NCI-H2029 treated with DMSO at 0.1 percent for 48 hours (cell line): ENCODE results near the gene CARD14.
"Not testable (repeated sequence)": the region's sequence is repeated elsewhere in the genome, so short reads cannot be mapped to it uniquely, and the experiment has no call there.

ENCODE experiments used
- DNase-seq: peaks from one replicate; lab custom pipeline; 2025; lab: John Stamatoyannopoulos, UW

The CARD14 gene

DNA sequence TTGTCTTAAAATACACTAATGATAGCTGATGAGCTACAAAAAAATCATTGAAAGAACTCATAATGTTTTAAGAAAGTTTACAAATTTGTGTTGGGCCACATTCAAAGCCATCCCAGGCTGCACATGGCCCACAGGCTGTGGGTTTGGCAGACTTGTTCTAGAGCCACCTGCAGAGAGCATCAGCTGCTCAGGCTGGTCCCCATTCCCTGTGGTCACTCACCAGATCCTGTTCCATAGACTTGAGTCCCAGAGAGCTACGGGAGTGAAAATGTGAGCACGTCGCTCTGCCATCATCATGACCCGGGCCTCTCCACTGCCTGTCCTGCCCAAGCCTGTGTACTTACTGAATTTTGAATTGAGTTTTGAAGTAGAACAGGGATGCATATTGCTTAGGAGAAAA lies 57.3 kb downstream of the CARD14 start:
- DNase-seq = no peak

DNA sequence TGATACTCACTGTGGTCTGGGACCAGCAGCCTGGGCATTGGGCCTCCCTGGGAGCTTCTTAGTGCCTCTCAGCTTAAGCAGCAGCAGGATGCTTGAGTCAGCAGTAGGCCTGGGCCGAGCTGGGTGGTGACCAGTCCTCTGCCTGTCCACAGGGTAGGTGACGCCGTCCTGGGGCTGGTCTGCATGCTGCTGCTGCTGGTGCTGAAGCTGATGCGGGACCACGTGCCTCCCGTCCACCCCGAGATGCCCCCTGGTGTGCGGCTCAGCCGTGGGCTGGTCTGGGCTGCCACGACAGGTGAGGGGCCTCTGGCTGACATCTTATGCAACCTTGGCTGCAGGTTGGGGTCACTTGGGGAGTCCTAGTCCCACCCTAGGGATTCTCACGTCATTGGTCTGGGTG lies 57.8 kb downstream of the CARD14 start:
- no peak for DNase-seq

DNA sequence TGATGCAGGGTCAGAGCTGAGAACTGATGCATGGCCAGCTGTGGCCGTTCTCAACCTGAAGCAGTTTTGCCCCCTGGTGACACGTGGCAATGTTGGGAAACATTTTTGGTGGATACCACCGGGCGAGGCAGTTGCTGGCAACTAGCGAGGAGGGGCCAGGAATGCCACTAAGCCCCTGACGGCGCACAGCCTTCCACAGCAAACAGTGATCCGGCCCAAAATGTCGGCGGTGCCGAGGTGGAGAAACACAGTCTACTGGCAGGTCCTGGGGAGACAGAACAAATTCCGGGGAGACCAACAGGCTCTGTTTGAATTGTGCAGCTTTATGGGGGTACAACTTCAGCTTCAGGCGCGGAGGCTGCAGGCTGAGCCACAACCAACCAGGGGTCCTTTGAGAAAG lies 58.6 kb downstream of the CARD14 start:
- DNase-seq = no peak

DNA sequence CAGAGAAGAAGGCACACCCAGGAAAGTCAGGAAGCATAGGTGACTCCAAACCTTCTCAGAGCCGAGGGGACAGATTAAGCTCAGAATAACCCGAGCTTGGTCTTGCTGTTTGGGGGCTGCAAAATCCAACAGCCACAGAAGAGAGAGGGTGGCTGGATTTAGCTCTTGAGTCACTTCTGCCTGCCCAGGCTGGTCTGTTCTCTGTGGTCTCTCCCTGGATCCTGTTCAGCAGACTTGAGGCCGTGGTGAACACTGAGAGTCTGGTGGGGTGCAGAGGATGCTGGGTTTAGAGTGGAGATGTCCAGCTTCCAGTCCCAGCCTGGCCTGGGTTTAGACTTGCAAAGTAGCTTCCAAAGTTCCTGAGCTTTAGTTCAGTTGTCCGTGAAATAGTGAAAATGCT lies 59.2 kb downstream of the CARD14 start:
- DNase-seq = no peak

DNA sequence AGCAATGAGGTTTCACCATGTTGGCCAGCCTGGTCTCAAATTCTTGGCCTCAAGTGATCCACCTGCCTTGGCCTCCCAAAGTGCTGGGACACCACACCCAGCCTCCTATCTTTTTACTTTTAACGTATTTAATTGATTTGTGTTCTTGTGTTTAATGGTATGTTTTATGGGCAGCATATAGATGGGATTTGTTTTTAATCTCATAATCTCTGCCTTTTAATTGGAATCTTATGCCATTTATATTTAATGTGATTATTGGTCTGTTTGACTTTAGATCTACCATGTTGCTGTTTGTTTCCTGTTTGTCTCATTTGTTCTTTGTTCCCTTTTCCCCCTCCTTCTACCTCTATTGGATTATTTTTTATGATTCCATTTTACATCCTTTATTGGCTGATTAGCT lies 62.6 kb downstream of the CARD14 start:
- no peak for DNase-seq

DNA sequence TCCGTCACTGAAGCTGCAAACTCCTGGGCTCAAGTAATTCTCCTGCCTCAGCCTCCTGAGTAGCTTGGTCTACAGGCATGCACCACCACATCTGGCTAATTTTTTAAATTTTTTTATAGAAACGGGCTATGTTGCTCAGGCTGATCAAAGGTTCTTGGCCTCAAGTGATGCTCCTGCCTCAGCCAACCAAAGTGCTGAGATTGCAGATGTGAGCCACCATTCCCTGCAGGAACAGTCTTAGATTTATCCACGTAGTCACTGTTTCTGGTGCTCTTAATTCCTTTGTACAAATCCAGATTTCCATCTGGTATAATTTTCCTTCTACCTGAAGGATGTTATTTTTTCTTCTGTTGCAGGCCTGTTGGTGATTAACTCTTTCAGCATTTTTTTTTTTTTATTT lies 63.4 kb downstream of the CARD14 start:
- DNase-seq = no peak

DNA sequence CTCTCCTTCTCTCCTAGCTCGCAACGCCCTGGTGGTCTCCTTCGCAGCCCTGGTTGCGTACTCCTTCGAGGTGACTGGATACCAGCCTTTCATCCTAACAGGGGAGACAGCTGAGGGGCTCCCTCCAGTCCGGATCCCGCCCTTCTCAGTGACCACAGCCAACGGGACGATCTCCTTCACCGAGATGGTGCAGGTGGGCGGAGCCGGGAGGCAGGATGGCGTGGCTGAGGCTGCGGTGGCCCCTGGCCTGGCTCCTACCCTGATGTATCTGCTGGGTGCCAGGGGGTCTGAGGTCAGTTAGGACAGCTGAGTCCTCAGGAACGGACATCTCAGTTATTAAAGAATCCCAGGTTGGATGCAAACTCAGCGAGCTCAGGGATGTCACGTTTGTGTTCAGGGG lies 67.1 kb downstream of the CARD14 start:
- no peak for DNase-seq

DNA sequence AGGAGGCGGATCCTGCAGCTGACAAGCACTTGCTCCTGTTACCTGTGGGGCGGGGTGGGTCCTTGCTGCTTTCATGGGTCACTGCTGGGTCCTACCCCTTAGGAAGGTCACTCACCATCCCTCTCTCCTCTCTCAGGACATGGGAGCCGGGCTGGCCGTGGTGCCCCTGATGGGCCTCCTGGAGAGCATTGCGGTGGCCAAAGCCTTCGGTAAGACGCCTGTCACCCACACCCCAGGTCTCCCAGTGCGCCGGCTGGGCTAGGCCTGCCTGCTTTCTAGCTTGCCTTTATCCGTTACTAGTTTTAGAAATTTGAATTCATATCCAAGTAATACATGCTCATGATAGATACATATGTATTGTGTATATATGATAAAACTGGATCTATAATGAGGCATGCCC lies 67.6 kb downstream of the CARD14 start:
- DNase-seq = no peak

DNA sequence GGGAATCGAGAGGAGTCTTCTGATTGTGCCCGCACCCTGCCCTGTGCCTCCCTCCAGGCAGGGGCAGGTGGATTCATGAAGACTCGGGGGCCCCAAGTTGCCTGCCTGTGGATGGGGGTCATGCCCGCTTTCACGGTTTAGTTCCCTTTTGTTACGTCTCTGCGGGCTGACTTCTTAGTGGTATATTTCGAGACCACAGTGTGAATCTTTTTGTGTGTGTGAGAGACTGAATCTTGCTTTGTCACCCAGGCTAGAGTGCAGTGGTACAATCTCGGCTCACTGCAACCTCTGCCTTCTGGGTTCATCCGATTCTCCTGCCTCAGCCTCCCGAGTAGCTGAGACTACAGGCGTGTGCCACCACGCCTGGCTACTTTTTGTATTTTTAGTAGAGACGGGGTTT lies 72.7 kb downstream of the CARD14 start:
- no peak for DNase-seq

DNA sequence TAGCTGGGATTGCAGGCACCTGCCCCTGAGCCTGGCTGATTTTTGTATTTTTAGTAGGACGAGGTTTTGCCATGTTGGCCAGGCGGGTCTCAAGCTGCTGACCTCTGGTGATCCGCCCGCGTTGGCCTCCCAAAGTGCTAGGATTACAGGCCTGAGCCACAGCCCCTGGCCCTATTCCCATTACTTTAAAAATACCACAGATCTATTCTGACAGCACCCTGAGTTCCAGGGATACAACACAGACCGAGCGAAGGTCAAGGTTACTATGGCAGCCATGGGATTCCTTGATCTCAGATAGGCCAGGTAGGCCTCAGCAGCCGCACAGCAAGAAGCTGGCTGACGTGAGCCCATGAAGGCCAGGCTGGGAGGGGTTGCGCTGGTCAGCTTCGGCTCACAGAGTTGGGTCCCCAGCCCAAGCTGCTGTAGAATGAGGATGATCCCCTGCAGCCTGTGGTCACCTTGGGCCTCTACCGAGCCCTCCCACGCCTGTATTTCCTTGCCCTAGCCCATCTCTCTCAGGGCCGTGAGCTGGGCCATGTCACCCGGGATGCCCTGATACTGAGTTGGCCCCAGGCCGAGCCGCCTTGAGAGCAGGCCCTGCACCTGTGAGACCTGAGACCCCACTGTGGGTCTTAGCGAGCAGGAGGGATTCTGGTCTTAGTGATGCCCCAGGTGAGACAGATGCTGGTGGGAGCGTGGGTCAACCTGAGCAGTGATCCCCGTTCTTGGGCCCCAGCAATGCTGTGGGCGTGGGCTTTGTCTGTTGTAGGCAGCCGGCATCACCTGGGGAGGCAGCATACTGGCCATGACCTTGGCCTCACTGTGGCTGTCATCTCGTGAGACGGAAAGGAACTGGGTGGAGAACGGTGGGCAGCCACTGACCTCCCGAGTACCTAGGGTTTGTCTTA lies 74.0 kb downstream of the CARD14 start:
- DNase-seq = no peak

DNA sequence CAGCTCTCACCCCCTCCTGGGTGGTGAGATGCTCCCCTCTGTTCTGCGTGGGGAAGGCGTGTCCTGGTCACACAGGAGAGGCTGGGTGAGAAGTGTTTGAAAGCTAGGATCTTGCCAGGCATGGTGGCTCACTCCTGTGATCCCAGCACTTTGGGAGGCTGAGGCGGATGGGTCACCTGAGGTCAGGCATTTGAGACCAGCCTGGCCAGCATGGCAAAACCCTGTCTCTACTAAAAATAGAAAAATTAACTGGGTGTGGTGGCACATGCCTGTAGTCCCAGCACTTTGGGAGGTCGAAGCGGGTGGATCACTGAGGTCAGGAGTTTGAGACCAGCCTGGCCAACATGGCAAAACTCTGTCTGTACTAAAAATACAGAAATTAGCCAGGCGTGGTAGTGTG lies 74.6 kb downstream of the CARD14 start:
- DNase-seq = not testable (repeated sequence)

DNA sequence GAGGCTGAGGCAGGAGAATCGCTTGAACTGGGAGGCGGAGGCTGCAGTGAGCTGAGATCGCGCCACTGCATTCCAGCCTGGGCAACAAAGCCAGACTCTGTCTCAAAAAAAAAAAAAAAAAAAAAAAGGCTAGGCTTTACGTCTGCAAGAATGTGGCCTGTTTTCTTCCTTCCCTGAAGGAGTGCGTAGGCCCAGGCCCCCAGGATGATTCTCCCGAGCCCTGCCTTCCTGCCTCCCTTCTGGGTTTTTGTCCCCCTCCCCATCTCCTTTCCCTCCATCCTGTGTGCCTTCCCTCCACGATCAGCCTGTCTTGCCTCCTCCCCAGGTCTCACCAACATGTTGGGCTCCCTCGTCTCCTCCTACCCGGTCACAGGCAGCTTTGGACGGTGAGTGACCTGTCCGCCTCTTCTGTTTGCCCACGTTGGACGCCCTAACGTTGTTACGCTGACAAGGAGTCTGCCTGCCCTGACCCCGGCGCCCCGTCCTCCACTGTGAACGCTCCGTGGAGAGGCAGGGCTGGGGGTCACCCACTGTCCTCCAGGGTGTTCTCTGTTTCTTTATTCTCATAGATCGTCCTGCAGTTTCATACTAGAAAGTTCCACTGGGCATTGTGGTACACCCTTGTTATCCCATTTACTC lies 75.2 kb downstream of the CARD14 start:
- DNase-seq = no peak

DNA sequence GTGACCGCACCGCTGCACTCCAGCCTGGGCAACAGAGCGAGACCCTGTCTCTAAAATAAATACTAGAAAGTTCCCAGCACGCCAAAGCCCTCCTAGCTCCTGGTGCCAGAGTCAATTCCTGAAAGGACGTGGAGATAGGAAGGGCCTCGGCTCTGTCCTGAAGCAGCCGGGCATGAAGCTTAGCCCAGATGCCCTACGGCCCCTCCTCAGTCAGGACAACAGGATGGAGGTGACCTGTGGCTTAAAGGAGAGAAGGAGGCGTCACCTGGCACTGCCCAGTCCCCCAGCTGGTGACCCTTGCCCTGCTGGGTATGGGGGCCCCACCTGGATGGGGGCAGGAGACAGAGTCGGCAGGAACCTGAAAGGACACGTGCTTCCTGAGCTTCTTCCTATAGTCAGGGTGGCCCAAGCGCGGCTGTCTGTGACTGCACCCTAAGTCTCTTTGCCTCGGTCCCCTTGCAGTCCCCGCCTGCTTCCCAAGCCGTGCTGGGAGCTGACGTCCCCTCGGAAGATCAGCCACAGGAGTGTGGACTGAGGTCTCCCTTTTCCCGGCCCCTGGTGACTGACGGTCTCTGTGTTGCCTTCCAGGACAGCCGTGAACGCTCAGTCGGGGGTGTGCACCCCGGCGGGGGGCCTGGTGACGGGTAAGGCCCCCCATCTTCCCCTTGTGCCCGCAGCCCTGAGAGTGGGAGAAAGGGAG lies 75.9 kb downstream of the CARD14 start:
- no peak for DNase-seq

DNA sequence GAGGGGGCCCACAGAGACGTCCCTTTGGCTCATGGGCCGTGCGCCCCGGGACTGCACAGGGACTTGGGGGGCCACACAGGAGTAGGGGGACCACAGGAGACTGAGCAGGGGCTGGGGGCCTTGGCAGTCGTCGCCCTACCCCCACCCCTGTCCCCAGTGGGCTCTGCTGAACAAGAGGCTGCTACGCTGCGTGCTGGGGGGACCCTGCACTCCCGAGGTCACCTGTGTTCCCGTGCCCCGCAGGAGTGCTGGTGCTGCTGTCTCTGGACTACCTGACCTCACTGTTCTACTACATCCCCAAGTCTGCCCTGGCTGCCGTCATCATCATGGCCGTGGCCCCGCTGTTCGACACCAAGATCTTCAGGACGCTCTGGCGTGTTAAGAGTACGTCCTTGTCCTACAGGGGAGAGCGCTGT lies 76.4 kb downstream of the CARD14 start:
- no peak for DNase-seq

DNA sequence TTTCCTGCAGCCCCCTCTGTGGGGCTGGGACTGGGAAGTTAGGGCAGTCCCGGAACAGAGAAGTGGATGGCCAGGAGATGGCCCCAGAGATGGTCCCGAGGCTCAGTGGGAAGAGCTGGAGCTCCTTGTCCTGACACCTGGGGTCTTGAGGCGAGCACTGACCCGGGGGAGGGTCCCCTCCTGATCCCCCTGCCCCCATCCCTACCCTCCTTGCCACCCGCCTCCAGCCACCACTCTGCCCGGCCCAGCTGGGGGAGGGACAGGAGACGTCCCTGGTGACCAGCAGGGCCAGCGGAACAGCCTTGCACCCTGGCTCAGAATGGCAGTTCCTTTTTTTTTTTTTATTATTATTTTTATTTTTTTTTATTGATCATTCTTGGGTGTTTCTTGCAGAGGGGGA lies 76.9 kb downstream of the CARD14 start:
- DNase-seq = no peak

DNA sequence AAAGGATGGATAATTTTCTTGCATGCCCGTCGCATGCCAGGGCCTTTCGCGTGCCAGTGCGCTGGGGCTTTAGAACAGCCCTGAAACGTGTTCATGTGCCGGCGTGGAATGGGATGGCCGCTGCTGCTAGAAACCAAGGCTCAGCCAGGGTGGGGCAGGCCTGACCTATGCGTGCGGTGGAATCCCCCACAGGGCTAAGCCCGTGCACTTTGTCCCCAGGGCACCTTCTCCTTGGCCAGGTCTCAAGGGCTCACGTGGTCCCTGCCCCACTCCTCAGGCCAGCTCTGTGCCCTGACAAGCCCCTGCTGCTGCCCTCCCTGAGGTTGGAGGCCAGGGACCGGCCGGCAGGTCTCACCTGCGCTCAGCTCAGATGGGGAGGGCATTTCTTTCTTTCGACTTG lies 77.7 kb downstream of the CARD14 start:
- no peak for DNase-seq

DNA sequence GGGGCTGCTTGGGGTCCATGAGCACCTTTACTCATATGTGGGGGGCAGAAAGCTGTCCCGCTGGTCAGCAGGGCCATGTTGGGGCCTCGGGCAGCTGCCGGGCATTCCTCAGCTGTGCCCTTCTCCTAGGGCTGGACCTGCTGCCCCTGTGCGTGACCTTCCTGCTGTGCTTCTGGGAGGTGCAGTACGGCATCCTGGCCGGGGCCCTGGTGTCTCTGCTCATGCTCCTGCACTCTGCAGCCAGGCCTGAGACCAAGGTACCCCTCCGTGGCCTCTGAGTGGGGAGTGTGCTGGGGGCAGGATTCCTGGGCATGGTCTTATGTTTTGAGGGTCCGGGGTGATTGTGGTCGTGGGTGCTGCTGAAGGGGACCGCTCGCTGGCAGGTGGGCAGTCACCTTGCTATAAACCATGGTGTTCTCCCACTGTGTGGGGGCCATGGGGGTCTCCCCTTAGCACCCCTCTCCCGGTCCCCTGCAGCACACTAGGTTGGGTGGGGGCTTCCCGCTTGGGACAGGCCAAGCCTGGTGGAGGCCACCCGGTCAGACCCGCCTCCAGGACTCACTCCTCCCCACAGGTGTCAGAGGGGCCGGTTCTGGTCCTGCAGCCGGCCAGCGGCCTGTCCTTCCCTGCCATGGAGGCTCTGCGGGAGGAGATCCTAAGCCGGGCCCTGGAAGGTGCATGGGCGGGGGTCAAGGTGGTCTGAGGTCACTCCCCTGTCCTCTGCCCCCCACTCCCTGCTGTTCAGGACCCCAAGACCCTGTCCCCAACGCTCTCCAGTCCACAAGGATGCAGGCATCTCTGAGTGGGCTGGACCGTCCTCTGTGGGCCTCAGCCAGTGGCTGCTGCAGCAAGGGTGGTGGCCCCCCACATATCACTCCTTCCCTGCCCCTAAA lies 78.4 kb downstream of the CARD14 start:
- DNase-seq = no peak

DNA sequence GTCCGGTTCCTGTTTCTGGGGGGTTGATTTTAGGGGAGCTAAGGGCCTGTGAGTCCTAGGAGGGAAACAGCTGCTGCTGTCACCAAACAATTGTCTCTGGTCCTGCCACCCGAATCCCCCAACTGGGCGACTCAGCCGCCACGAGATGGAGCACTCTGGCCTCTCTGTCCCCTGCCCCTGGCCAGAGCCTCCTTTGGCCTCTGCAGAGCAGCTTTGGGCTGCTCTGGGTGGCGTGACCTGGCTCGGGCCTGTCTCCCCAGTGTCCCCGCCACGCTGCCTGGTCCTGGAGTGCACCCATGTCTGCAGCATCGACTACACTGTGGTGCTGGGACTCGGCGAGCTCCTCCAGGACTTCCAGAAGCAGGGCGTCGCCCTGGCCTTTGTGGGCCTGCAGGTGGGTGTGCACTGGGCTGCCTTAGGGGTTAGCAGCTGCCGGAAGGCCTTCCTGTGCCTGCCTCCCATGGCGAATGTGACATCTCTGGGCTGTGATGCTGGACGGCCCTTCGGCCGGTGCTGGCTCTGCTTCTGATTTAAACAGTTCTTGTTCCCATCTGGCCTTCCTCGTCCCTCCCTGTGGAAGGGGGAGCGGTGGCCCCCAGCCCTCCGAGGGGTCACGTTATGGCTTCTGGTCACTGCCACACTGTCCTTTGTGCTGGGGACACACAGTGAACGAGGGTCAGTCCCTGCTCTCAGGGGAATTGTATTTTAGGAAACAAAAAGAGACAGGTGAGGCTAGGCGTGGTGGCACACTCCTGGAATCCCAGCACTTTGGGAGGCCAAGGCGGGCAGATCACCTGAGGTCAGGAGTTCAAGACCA lies 79.3 kb downstream of the CARD14 start:
- DNase-seq = no peak

DNA sequence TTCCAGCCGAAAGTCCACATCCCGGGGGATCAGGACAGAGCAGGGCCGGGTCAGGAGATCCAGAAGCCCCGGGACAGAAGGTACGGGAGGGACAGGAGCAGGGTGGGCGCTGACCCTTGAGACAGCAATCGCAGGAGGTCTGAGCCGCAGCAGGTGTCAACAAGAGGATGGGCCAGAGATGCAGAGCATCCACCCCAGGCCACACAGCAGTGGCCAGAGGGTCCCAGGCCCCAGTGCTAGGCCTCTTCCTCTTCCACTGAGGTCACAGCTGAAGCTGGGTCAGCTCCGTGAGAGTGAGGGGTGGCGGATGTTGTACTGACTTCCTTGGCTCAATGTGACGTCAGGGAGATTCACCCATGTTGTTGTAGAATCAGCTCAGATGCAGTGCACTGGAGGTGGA lies 82.1 kb downstream of the CARD14 start:
- no peak for DNase-seq

DNA sequence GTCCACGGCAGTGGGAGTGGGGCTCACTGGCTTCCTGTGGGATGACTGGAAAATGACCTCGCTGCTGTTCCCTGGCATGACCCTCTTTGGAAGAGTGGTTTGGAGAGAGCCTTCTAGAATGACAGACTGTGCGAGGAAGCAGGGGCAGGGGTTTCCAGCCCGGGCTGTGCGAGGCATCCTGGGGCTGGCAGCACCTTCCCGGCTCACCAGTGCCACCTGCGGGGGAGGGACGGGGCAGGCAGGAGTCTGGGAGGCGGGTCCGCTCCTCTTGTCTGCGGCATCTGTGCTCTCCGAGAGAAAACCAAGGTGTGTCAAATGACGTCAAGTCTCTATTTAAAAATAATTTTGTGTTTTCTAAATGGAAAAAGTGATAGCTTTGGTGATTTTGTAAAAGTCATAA lies 83.0 kb downstream of the CARD14 start:
- DNase-seq = no peak
